MG63 (cell line): ENCODE results near the gene KCNJ18. TPM values are rescaled to one million over a fixed set of nuclear protein-coding genes. Genes with fewer than 3 reads are reported as not detected.
"Not testable (repeated sequence)": the region's sequence is repeated elsewhere in the genome, so short reads cannot be mapped to it uniquely, and the experiment has no call there.

Experiments
- DNase-seq: peaks from one replicate; pipeline ENCODE4 v3.0.0-alpha.2; 2020
- H3K27me3 ChIP-seq: fragments of 250-450 bp; sonication (Bioruptor Pico); 2 replicates; pipeline ENCODE4 v1.5.1; 2020; ENCODE audit warnings: mild to moderate bottlenecking, moderate library complexity
- H3K36me3 ChIP-seq: fragments of 250-450 bp; sonication (Bioruptor Pico); 2 replicates; pipeline ENCODE4 v1.5.1; 2020; ENCODE audit warnings: mild to moderate bottlenecking, moderate library complexity
- H3K4me3 ChIP-seq: fragments of 250-450 bp; sonication (Bioruptor Pico); 2 replicates; pipeline ENCODE4 v1.5.1; 2020; ENCODE audit warnings: mild to moderate bottlenecking, moderate library complexity
- H3K9me3 ChIP-seq: fragments of 250-450 bp; sonication (Bioruptor Pico); 2 replicates; pipeline ENCODE4 v1.5.1; 2020; ENCODE audit warnings: mild to moderate bottlenecking, moderate library complexity
- total RNA-seq: library from RNA; depleted of rRNA; stranded (reverse); fragments of >200 nt; shearing (Covaris generic); gene quantifications from 2 replicates; pipeline ENCODE4 v1.2.3, GENCODE V29; 2014; ENCODE audit warnings: low replicate concordance

KCNJ18 gene
- total RNA-seq, 1 experiment from 2014 or later = not detected

DNA sequence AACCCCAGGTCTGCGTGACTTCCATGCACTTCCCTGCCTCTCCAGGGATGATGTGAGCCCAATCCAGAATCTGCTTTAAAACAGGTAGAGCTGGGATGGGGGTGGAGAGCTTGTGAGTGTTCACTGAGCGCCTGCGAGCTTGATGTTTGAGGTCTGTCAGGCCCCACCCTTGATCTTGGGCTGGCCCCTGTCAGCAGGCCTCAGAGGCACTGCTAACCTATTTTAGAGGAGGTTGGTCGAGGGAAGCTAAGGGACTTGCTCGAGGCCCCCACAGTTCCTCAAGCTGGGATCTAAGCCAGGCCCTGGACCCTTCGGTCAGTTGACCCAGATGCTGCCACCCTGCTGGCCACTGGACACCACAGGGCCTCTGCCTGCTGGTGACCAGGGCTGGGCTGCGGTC is 14.8 kb downstream of the KCNJ18 start:
- H3K9me3 ChIP-seq, H3K27me3 ChIP-seq, DNase-seq: not testable (repeated sequence)

DNA sequence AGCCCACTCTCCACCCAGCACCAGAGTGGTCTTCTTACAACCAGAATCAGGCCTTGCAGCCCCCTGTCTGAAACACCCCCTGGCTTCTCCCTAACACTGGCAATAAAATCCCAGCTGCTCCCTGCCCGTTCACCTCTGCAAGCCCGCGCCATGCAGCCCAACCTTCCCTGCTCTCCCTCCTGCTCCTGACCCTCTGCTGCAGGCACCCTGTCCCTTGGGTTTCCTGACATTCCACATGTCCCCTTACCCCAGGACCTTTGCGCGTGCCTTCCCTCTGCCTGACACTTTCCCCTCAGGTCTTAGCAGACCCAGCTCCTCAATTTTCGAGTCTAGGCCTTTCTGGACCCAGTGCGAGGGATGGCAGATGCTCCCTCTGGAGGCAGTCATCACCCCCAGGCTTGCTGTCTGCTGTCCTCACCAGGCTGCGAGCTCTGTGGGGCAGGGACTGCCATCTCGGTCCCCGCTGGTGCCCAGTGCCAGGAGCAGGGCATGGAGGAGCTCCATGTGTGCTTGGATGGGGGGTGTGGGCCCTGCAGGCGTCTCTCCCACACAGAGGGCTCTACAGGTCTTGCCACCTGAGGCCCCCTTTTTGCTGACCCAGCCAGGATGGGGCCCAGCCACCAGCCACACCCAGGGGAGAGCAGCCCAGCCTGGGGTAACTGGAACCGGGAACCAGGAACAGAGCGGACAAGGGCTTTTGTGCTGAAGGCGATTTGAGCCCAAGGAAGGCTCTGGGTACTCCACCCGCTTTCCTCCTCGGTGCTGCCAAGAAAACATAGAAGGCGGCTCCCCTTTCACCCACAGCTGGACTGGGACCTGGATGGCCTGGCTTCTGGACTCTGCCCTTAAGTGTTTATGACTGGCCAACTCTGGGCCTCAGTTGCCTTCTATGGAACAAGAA is 15.6 kb downstream of the KCNJ18 start:
- not testable (repeated sequence) for H3K27me3 ChIP-seq, DNase-seq, H3K4me3 ChIP-seq, H3K36me3 ChIP-seq, H3K9me3 ChIP-seq

More for the DNA sequence above, 14.8 kb downstream of the KCNJ18 start:
- not testable (repeated sequence) for H3K4me3 ChIP-seq, H3K36me3 ChIP-seq

DNA sequence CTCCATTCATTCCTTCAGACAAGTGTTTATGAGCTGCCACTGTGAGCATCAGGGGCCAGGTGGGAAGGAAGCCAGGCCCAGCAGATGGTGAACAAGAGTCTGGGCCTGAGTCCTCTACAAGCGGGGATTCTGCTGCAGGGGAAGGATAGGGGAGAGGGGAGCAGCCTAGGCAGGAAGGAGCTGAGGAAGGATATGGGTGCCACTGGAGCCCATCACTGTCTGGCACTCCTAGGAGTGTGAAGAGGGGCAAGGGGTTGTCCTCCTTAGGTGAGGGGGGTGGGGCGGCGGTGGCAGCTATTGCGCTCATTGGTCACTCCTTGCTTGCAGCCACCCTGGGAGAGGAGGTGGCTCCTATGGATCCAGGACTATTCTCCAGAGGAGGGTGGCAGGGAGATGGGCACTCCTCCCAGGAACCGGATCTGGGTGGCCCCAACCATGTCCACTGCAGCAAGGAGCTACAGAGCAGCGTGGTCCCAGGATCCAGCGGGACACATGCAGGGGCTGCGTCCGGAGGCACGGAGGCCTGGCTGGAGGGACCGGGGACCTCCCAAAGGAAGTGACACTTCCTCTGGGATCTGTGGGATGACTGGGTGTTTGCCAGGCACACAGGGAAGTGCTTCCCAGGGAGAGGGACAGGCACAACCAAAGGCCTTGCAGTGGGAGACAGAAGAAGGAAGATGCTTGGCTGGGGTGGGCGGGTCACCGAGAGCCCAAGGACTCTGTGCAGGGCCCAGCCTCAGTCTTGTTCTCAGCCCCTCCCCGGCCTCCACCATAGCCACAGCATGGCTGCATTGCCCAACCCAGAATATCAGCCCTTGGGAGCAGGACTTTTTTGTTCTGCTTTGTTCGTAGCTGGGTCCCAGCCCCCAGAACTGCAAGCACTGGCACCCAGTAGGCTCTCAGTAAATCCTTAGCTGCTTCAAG is 16.6 kb downstream of the KCNJ18 start:
- not testable (repeated sequence) for H3K4me3 ChIP-seq

DNA sequence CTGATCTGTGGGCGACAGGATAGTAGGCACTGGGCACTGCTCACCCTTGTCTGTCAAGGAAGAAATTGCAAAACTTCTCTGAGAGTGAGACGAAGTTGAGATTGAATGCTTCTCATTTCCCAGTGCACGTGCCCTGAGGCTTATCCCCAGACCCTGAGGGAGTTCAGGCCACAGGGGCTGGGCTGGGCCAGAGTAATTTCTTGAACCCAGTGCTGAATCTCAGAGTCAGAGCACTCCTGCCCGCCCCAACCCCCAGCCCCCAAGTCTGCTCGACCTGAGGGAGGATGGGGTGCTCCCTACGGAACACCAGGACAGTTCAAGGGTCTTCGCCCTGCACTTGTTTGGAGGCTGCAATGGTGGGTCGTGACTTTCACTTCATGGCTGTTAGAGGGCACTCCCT is 17.7 kb downstream of the KCNJ18 start:
- not testable (repeated sequence) for H3K36me3 ChIP-seq, H3K27me3 ChIP-seq, H3K9me3 ChIP-seq, H3K4me3 ChIP-seq, DNase-seq

More for the DNA sequence above, 16.6 kb downstream of the KCNJ18 start:
- not testable (repeated sequence) for H3K9me3 ChIP-seq, DNase-seq, H3K36me3 ChIP-seq, H3K27me3 ChIP-seq

DNA sequence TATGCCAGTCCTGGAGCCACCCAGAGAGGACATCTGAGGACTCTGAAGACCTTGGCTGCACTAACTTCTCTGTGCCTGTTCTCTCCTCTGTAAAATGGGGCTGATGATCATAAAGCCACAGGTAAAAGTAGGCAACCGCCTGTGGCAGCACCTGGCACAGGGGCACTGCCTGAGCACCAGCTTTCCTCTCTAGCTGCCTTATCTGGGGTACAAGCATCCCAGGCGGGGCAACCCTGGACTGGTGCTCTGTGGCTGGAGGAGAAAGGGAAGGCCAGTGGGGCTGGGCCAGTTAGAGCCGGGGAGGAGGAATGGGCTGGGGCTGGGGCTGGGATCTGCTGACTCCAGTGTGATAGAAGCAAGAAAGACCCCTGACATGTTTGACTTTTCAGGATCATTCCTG is 18.2 kb downstream of the KCNJ18 start:
- not testable (repeated sequence) for H3K4me3 ChIP-seq, DNase-seq, H3K27me3 ChIP-seq, H3K9me3 ChIP-seq, H3K36me3 ChIP-seq

DNA sequence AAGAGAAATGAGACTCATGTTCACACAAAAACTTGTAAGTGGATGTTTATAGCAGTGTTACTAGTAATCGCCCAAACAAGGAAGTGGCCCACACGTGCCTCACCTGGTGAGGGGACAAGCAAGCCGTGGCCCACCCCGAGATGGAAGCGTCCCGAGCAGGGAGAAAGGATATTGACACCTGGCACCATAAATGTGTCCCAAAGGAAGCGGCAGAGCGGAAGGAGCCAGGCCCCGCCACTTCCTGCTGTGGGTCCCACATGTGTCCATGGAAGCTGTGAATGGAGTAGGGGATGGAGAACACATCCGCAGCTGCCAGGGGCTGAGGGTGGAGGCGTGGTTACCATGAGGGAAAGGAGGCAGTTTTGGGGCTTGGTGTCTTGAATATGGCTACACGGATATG is 18.9 kb downstream of the KCNJ18 start:
- no peak overlapping the region for H3K4me3 ChIP-seq
- DNase-seq = no peak
- H3K27me3 ChIP-seq = no peaks in the 10 kb centered on the region
- no peaks in the 10 kb centered on the region for H3K36me3 ChIP-seq
- H3K9me3 ChIP-seq = no peaks in the 10 kb centered on the region

DNA sequence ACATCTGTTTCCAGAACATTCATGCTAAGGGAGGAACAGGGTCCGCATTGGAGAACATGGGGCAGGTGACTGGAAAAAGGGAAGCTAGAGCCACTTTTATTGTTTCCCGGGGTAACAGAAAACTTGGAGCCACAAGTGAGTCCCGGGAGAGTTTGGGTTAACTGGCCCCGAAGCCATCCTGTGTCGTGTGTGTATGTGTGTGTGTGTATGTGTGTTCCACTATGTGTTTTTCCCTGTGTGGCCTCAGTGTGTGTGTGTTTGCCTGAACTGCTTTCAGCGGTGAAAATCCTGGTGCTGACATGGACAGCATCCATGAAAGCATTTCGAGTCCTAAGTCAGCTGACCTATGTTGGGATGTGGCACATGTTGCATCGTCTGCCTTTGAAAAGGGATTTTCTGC is 20.7 kb downstream of the KCNJ18 start:
- not testable (repeated sequence) for DNase-seq, H3K27me3 ChIP-seq, H3K36me3 ChIP-seq, H3K9me3 ChIP-seq, H3K4me3 ChIP-seq

DNA sequence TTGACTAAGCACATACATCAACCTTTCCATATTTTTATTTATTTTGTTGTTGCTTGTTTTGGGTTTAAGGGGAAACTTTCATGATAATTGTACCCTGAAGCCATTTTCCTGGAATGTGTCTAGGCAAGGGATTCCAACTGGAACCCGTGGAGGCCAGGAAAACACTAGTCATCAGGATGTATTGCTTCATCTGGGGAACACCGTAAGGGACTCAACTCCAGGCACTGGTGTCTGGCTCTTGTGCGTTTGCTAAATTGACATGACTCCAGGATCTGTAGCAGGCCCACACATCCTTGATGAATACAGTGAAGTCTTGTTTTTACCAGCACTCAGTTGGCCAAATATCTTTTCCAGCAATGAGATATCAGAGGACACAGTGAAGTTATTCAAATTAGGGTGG is 21.3 kb downstream of the KCNJ18 start:
- not testable (repeated sequence) for DNase-seq, H3K36me3 ChIP-seq, H3K4me3 ChIP-seq, H3K9me3 ChIP-seq, H3K27me3 ChIP-seq

DNA sequence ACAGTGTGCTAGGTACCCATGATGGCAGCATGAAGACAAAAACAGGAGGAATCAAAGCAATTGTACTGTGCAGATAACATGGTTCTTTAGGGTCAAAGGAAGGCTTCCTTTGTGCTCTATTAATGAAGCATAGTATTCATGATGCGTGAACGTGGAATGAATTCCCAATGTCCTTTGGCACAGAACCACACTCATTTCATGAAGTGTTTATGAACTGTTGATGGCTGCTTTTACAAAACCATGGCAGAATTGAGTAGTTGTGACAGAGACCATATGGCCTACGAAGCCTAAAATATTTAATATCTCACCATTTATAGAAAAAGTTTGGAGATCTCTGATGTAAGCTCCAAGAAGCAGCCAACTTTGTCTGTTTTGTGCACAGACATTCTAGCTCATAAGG is 22.4 kb downstream of the KCNJ18 start:
- not testable (repeated sequence) for H3K27me3 ChIP-seq, H3K4me3 ChIP-seq, DNase-seq, H3K36me3 ChIP-seq, H3K9me3 ChIP-seq

DNA sequence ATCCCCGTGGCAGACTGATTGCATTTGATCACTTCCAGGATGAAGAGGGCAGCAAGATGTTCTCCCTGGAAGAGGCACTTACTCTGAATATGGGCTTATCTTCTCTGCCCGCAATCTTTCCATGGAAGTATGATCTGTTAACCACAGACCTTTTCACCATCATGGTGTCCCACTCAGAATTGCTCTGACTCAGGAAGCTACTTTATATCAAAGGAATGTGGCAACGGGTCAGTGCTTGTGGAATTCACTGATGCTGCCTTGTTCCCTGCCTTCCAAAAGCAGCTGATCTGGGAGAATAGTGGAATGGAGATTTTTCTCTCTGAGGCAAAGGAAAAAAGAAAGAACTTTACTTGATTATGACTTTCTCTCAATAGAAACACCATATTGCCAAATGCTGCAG is 23.6 kb downstream of the KCNJ18 start:
- H3K9me3 ChIP-seq, H3K36me3 ChIP-seq, H3K27me3 ChIP-seq, H3K4me3 ChIP-seq, DNase-seq: not testable (repeated sequence)

DNA sequence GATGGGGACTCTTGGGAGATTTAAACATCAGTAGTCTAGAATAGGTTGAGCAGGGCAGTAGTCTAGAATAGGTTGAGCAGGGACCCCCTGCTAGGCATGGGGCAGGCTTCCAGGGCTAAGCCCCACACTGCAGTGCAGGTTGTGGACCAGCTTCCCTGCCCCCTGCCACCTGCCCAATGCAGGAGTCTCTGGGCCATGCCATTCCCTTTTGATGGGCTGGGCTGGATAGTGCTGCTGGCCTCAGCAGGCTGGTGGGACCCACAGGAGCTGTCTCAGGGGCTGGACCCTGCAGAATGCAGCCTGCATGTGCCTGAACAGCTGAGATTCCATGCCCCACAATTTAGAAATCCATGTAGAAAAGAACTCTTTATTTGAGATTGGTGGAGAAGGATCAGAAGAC is 26.6 kb downstream of the KCNJ18 start:
- H3K36me3 ChIP-seq, H3K4me3 ChIP-seq, H3K27me3 ChIP-seq, H3K9me3 ChIP-seq, DNase-seq: not testable (repeated sequence)

DNA sequence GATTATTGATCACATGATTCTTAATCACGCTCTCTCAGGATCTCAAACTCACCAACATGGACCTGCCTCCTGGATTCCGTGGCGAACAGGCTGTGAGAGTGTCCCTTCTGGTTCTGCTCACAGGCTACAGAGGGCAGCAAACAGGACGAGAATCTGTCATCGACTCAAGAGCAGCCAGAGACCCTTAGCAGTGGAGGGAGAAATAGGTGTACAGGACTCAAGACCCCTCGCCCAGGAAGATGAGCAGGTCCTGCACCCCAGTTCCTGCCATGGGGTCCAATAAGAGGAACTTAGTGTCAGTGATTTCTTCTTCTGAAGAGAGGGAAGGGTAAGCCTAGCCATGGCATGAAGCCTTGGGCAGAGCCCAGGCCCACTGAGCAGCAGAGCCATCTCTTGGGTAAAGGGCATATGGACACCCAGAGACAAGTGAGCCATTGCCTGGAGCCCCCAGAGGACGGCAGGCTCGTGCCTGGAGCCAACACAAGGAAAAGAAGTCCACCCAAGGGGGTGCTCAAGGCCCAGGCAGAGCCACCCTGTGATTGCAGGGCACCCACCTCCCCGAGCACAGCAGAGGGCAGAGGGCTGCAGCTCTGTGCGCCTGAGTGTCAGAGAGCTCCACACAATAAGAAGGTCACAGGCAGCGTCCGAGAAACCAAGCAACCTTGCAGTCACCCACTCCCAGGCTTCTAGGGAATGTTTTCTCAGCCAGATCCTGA is 27.3 kb downstream of the KCNJ18 start:
- not testable (repeated sequence) for H3K4me3 ChIP-seq, H3K27me3 ChIP-seq, H3K36me3 ChIP-seq, H3K9me3 ChIP-seq, DNase-seq

DNA sequence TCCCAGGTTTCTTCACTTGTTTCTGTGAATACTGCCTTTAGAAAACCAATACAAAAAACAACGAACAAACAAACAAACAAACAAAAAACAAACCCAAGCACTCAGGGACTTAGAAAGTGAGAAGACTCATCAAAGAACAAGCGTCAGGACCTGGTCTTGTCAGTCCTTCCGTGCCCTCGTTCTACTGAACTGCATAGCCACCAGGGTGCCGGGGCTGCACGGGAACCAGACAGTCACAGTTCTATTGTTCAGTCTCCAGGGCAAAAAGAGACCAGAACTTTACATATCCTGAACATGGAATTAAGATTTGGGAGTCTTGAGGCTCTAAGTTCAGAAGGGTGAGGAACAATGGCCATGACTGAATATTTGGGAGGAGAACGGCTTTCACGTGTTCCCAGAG is 28.2 kb downstream of the KCNJ18 start:
- H3K4me3 ChIP-seq, H3K9me3 ChIP-seq, DNase-seq, H3K27me3 ChIP-seq, H3K36me3 ChIP-seq: not testable (repeated sequence)

DNA sequence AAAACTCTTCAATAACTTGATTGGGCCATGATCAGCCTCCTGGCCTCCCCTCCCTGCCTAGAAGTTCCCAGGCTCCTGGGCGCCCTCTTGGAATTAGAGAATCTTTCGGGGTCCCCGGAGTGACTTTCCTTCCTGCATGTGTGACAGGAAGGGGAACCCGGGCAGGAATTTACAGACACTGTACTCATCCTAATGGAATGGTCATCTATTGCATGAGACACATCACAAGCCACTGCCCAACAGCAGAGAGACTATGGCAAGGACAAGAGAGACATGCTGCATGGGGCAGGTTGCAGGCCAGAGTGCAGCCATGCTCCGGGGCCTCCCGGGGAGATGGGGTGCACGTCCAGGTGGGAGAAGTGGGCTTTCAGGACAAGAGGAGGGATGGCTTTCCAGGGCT is 29.9 kb downstream of the KCNJ18 start:
- H3K36me3 ChIP-seq, H3K9me3 ChIP-seq, H3K4me3 ChIP-seq, DNase-seq, H3K27me3 ChIP-seq: not testable (repeated sequence)

DNA sequence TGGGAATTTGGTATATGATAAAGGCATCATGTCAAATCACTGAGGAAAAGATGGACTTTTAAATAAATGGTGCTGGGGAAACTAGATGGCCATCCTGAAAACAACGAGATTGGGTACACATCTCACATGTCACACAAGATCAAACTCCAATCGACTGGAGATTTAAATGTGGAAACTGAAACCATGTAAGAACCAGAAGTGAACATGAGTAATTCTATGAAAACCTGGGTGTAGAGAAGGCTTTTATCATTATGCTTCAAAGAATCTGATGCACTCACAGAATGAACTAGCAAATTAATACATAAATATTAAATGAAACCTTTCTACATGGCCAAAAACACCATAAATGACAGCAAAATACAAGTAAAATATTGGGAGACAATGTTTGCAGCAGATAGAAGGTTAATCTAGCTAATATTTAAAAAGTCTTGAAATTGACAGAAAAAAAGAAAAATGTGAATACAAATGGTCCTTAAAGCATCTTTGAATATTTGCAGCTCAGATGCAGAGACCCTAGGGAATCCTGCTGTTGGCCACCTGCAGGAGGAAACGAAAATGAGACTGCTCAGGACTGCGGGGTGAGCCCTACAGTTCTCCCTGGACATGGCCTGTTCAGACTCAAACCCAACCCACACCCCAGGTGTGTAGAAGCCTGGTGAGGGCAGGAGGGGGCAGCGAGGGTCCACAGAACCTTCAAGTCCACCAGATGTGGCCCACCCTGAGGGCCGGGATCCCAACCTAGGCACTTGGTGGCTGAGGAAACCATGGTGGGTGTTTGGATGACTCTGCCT is 32.1 kb downstream of the KCNJ18 start:
- not testable (repeated sequence) for H3K27me3 ChIP-seq, DNase-seq, H3K4me3 ChIP-seq, H3K36me3 ChIP-seq, H3K9me3 ChIP-seq

DNA sequence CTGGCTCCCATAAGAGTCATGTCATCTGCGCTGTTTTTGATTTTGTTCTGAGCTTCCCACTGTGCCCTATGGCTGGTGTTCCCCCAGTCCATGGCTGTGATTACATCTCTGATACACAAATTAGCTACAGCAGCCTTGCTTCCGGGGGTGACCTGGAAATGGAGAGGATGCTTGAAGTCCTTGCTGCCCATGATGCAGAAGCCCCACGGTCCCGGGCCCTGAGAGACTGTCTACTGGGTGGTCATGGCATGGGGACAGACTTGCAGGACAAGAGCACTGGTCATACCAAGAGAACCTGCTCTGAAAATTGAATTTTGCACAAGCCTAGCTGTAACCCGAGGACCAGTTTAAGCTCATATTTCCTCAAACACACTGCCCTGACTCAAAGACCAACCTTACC is 38.8 kb downstream of the KCNJ18 start:
- not testable (repeated sequence) for H3K9me3 ChIP-seq, H3K36me3 ChIP-seq, DNase-seq, H3K27me3 ChIP-seq, H3K4me3 ChIP-seq
